Measurements from ENCODE around the gene MYO5B.

GRCh38 chr18:49850636-49851035 is 344.3 kb downstream of the MYO5B start:
- no peak for TF ChIP-seq EZH2 (IDR thresholded peaks at IDR 0.05; ENCODE audit: borderline replicate concordance, low read length)
- TF ChIP-seq, protein P1, sequence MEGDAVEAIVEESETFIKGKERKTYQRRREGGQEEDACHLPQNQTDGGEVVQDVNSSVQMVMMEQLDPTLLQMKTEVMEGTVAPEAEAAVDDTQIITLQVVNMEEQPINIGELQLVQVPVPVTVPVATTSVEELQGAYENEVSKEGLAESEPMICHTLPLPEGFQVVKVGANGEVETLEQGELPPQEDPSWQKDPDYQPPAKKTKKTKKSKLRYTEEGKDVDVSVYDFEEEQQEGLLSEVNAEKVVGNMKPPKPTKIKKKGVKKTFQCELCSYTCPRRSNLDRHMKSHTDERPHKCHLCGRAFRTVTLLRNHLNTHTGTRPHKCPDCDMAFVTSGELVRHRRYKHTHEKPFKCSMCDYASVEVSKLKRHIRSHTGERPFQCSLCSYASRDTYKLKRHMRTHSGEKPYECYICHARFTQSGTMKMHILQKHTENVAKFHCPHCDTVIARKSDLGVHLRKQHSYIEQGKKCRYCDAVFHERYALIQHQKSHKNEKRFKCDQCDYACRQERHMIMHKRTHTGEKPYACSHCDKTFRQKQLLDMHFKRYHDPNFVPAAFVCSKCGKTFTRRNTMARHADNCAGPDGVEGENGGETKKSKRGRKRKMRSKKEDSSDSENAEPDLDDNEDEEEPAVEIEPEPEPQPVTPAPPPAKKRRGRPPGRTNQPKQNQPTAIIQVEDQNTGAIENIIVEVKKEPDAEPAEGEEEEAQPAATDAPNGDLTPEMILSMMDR (conservative IDR thresholded peaks at IDR 0.05 in 1 of 2, IDR thresholded peaks at IDR 0.05 in 1 of 2; ENCODE audit: extremely low read depth in 1 of 2, insufficient read depth in 1 of 2, low read depth in 1 of 2, low read length in 2 of 2) = no peak

All from mammary epithelial cell (primary cell).